Measurements from ENCODE around the gene LCA5.
"Not testable (repeated sequence)": the region's sequence is repeated elsewhere in the genome, so short reads cannot be mapped to it uniquely, and the experiment has no call there.

LCA5 gene

GRCh38 chr6:79536954-79537747, at the start of gene LCA5:
LCA5 (minus strand) TSS chr6:79537430; CDS start chr6:79518894, 18,536 bp downstream.
- DNase-seq = peak; percentile 97

GRCh38 chr6:79586548-79586947, 49.3 kb upstream of the LCA5 start:
- DNase-seq = peak; percentile 57

GRCh38 chr6:79584332-79584731, 47.1 kb upstream of the LCA5 start:
- no peak for DNase-seq

- DNase-seq = not testable (repeated sequence)
Observed at GRCh38 chr6:79577926-79578325, 40.7 kb upstream of the LCA5 start.

- DNase-seq = peak; percentile 75
Observed at GRCh38 chr6:79574630-79575225, 37.5 kb upstream of the LCA5 start.

- DNase-seq = no peak
Observed at GRCh38 chr6:79574174-79574573, 36.9 kb upstream of the LCA5 start.

GRCh38 chr6:79571030-79571367, 33.8 kb upstream of the LCA5 start:
- no peak for DNase-seq

GRCh38 chr6:79570129-79571029, 33.1 kb upstream of the LCA5 start:
- DNase-seq = peak; percentile 61

- no peak for DNase-seq
Observed at GRCh38 chr6:79568996-79569395, 31.8 kb upstream of the LCA5 start.

- DNase-seq = no peak
Observed at GRCh38 chr6:79564636-79565035, 27.4 kb upstream of the LCA5 start.

- DNase-seq = no peak
Observed at GRCh38 chr6:79559706-79560105, 22.5 kb upstream of the LCA5 start.

GRCh38 chr6:79557673-79558467, 20.6 kb upstream of the LCA5 start:
- no peak for DNase-seq

GRCh38 chr6:79554305-79554704, 17.1 kb upstream of the LCA5 start:
- DNase-seq = no peak

- DNase-seq = no peak
Observed at GRCh38 chr6:79551401-79551800, 14.2 kb upstream of the LCA5 start.

- no peak for DNase-seq
Observed at GRCh38 chr6:79548304-79548703, 11.1 kb upstream of the LCA5 start.

GRCh38 chr6:79546186-79546585, 9.0 kb upstream of the LCA5 start:
- DNase-seq = no peak

GRCh38 chr6:79544939-79545450, 7.8 kb upstream of the LCA5 start:
- peak; percentile 100 for DNase-seq

GRCh38 chr6:79544299-79544927, 7.2 kb upstream of the LCA5 start:
- peak; percentile 45 for DNase-seq

- DNase-seq = no peak
Observed at GRCh38 chr6:79543886-79544285, 6.7 kb upstream of the LCA5 start.

- DNase-seq = no peak
Observed at GRCh38 chr6:79543411-79543810, 6.2 kb upstream of the LCA5 start.

GRCh38 chr6:79538106-79538971, 1.1 kb upstream of the LCA5 start:
- DNase-seq = no peak
